Vagina (tissue), 2 donors: Measurements from ENCODE around the gene NOP10. TPM values are rescaled to one million over a fixed set of nuclear protein-coding genes. Genes with fewer than 3 reads are reported as not detected.

Experiments
- DNase-seq, 2 donors: peaks; one replicate each; pipeline ENCODE4 v3.0.0-alpha.2; 2017; ENCODE audit errors: extremely low spot score in 2 of 2
- H3K27ac ChIP-seq: fragments of 200-600 bp; sonication (generic); one replicate; pipeline ENCODE4 v1.5.1; 2019
- H3K27me3 ChIP-seq: fragments of 200-600 bp; sonication (generic); one replicate; pipeline ENCODE4 v1.5.1; 2019
- H3K36me3 ChIP-seq, 2 donors: fragments of 200-600 bp; sonication (generic); one replicate each; pipeline ENCODE4 v1.5.1; 2017 to 2019
- H3K4me1 ChIP-seq: fragments of 200-600 bp; sonication (generic); one replicate; pipeline ENCODE4 v1.5.1; 2019
- H3K4me3 ChIP-seq, 2 donors: fragments of 200-600 bp; sonication (generic); 1 replicate in 1 of 2; 2 replicates in 1 of 2; pipeline ENCODE4 v1.5.1; 2016 to 2019
- H3K9me3 ChIP-seq: fragments of 200-600 bp; sonication (generic); one replicate; pipeline ENCODE4 v1.5.1; 2019
- POLR2A ChIP-seq, 2 donors: fragments of 450-650 bp; IDR thresholded peaks; one replicate each; pipeline ENCODE4 v1.6.1; 2017; ENCODE audit warnings: antibody characterized with exemption in 2 of 2, mild to moderate bottlenecking in 2 of 2, moderate library complexity in 2 of 2
- POLR2AphosphoS5 ChIP-seq, 2 donors: sonication (generic); formaldehyde crosslinking; IDR thresholded peaks; one replicate each; pipeline ENCODE4 v1.9.0; 2017; ENCODE audit warnings: antibody characterized with exemption in 2 of 2, mild to moderate bottlenecking in 2 of 2, low read depth in 1 of 2; ENCODE audit not compliant: insufficient read depth in 1 of 2
- intact Hi-C: fragments of 100-400 bp; cut with DNase I; formaldehyde crosslinking; loops from one replicate; pipeline ENCODE4 v1.15.1; 2023
- total RNA-seq: library from RNA; depleted of rRNA; stranded (reverse); fragments of >200 nt; gene quantifications from one replicate; pipeline ENCODE4 v1.2.3, GENCODE V29; 2016
- TF ChIP-seq, protein P1 (sequence below), 3 experiments: fragments of 450-650 bp in 2 of 3; fragments of 200-600 bp in 1 of 3; sonication (generic) in 1 of 3; IDR thresholded peaks; one replicate each; pipeline ENCODE4 v1.5.1; 2017 to 2019; ENCODE audit warnings: antibody characterized with exemption in 3 of 3, mild to moderate bottlenecking in 2 of 3, moderate library complexity in 2 of 3

The NOP10 gene
- total RNA-seq, 1 donor from 2014 or later, result 150 TPM

DNA sequence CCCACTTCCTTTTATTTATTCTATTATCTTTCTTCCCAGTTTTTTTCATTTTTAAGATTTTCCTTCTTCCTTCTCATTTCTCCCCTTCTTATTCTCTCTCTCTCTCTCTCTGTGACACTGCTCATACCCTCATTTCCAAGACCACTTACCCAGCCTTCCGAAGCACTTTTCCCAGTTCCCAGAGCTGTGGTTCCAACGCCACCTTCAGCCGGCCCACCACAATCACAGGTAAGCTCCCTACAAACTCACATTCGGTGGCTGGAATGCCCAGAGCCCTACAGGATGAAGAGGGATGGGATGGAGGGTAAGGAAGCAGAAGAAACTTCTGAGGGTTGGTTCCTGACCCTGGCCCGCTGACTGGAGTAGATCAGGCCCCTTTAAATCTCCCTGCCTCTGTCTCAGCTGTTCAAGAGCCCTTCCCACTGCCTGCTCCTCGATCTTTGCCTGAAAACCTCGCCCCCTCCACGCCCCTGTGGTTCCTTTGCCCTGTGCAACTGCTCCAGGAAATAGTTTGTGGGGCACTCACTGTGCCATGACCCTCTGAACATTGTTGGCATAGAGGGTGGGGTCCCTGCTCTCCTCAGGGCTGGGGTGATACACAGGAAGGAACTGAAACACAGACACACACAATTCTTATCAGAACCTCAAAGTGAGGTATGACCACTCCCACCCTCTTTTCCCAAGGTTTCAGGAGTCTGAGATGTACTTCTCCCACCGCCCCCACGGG is 19.3 kb upstream of the NOP10 start:
- Histone ChIP-seq H3K9me3 (no peaks in the 10 kb centered on the region), H3K27me3 (no peaks in the 10 kb centered on the region), H3K27ac (no peak overlapping the region), H3K4me1 (peaks cover 24% of the 10 kb centered on the region), H3K36me3 (peaks cover 0 to 14% of the 10 kb centered on the region in 2 donors), H3K4me3 (no peak overlapping the region)
- intact Hi-C loops, result loop anchor here (10.0 kb wide), 1 partner anchor 117 kb away; no protein-coding TSS in a partner anchor
- TF ChIP-seq POLR2AphosphoS5 (IDR thresholded peaks at IDR 0.05; ENCODE audit: insufficient read depth in 1 of 2, low read depth in 1 of 2), result no peak
- TF ChIP-seq, protein P1, sequence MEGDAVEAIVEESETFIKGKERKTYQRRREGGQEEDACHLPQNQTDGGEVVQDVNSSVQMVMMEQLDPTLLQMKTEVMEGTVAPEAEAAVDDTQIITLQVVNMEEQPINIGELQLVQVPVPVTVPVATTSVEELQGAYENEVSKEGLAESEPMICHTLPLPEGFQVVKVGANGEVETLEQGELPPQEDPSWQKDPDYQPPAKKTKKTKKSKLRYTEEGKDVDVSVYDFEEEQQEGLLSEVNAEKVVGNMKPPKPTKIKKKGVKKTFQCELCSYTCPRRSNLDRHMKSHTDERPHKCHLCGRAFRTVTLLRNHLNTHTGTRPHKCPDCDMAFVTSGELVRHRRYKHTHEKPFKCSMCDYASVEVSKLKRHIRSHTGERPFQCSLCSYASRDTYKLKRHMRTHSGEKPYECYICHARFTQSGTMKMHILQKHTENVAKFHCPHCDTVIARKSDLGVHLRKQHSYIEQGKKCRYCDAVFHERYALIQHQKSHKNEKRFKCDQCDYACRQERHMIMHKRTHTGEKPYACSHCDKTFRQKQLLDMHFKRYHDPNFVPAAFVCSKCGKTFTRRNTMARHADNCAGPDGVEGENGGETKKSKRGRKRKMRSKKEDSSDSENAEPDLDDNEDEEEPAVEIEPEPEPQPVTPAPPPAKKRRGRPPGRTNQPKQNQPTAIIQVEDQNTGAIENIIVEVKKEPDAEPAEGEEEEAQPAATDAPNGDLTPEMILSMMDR (IDR thresholded peaks at IDR 0.05), result no peak
- TF ChIP-seq POLR2A (IDR thresholded peaks at IDR 0.05), result no peak
- no peak for DNase-seq

DNA sequence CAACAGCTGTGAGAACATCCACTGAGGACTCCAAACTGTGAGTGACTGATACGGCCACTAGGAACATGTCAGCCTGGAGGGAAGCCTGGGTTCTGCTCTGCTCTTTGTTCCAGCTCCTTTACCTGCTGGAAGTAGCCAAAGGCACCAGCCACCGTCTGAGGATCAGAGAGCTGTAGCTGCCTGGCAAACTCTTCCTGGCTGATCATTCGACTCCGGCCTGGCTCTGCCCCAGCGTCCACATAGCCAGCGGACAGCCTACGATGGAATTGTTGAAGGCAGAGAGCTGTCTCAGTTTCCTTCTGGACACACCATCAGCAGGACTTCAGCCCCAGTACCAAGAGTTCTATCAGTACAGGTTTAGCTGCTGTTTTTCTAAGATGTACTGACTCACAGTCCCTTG is 18.3 kb upstream of the NOP10 start:
- Histone ChIP-seq H3K4me1 (peaks cover 22% of the 10 kb centered on the region), H3K36me3 (peaks cover 0 to 19% of the 10 kb centered on the region in 2 donors)
- intact Hi-C loops, result loop anchor here (10.0 kb wide), 1 partner anchor 116 kb away; no protein-coding TSS in a partner anchor

GRCh38 chr15:34360298-34360697 is 17.4 kb upstream of the NOP10 start:
- H3K27me3 ChIP-seq, result no peaks in the 10 kb centered on the region
- TF ChIP-seq, protein P1 (IDR thresholded peaks at IDR 0.05), result no peak
- no peak for TF ChIP-seq POLR2A (IDR thresholded peaks at IDR 0.05)
- no peak for TF ChIP-seq POLR2AphosphoS5 (IDR thresholded peaks at IDR 0.05; ENCODE audit: insufficient read depth in 1 of 2, low read depth in 1 of 2)
- peaks cover 12% of the 10 kb centered on the region for H3K4me1 ChIP-seq
- H3K9me3 ChIP-seq, result no peaks in the 10 kb centered on the region
- intact Hi-C loops, result loop anchor here (10.0 kb wide), 1 partner anchor 115 kb away; no protein-coding TSS in a partner anchor
- no peak overlapping the region for H3K4me3 ChIP-seq
- H3K36me3 ChIP-seq, result peaks cover 0 to 19% of the 10 kb centered on the region in 2 donors
- DNase-seq, result no peak
- H3K27ac ChIP-seq, result no peak overlapping the region

More for the DNA sequence above, 18.3 kb upstream of the NOP10 start:
- H3K9me3 ChIP-seq, result no peaks in the 10 kb centered on the region
- no peaks in the 10 kb centered on the region for H3K27me3 ChIP-seq
- H3K27ac ChIP-seq, result no peak overlapping the region
- H3K4me3 ChIP-seq, result no peak overlapping the region
- TF ChIP-seq POLR2AphosphoS5 (IDR thresholded peaks at IDR 0.05; ENCODE audit: insufficient read depth in 1 of 2, low read depth in 1 of 2) (no peak), POLR2A (IDR thresholded peaks at IDR 0.05) (no peak)
- TF ChIP-seq, protein P1 (IDR thresholded peaks at IDR 0.05), result no peak
- DNase-seq, result no peak

DNA sequence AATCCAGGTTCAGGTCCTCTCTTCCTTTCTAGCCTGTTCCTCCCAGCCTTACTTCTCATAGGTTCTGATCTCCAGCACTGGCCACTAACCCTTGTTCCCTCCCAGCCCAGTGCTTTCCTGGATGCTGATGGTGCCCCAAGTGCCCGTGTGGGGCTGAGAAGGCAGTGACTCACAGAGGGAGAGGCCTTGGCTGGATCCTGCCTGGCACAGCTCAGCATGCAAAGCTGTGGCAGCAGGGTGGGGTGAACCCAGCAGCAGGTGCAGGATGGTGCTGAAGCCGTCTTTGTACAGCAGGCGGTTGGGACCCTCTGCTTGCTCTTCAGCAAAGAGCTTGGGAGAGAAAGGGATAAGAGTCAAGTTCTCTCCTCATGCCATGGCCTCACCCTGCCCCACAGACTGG is 16.5 kb upstream of the NOP10 start:
- Histone ChIP-seq H3K4me3 (no peak overlapping the region), H3K36me3 (peaks cover 0 to 19% of the 10 kb centered on the region in 2 donors), H3K4me1 (peaks cover 7% of the 10 kb centered on the region), H3K27me3 (no peaks in the 10 kb centered on the region), H3K9me3 (no peaks in the 10 kb centered on the region), H3K27ac (no peak overlapping the region)
- TF ChIP-seq, protein P1 (IDR thresholded peaks at IDR 0.05), result no peak
- TF ChIP-seq POLR2A (IDR thresholded peaks at IDR 0.05) (no peak), POLR2AphosphoS5 (IDR thresholded peaks at IDR 0.05; ENCODE audit: insufficient read depth in 1 of 2, low read depth in 1 of 2) (no peak)
- DNase-seq, result no peak
- intact Hi-C loops, result no loop called here

GRCh38 chr15:34358948-34359347 is 16.0 kb upstream of the NOP10 start:
- Histone ChIP-seq H3K27me3 (no peaks in the 10 kb centered on the region), H3K9me3 (no peaks in the 10 kb centered on the region), H3K4me1 (peaks cover 7% of the 10 kb centered on the region), H3K4me3 (no peak overlapping the region), H3K27ac (no peak overlapping the region), H3K36me3 (peaks cover 0 to 19% of the 10 kb centered on the region in 2 donors)
- intact Hi-C loops, result no loop called here
- no peak for DNase-seq
- no peak for TF ChIP-seq POLR2AphosphoS5 (IDR thresholded peaks at IDR 0.05; ENCODE audit: insufficient read depth in 1 of 2, low read depth in 1 of 2)
- TF ChIP-seq POLR2A (IDR thresholded peaks at IDR 0.05), result no peak
- TF ChIP-seq, protein P1 (IDR thresholded peaks at IDR 0.05), result no peak
